ENCODE results near the gene IPO8.

DNA sequence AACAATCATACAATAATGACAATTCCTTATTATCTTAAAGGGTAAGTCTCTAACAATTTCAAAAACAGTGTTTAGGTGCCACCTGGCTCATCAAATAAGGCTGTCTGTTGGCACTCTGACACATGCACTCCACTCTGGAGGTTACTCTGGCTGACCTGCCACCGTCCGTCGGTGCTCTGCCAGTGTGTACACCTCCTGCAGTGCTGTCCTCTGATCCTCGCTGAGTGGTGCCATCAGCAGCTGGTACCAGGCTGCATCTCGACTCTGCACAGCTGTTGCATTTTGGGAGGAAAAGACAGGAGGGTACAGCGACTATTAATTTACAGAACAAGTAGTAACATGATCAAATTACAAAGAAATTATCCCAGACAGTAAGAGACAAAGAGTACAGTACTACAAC, 63.9 kb downstream of the IPO8 start:
- TF ChIP-seq CTCF (conservative IDR thresholded peaks at IDR 0.05): no peak
- no peak for TF ChIP-seq ZFX (IDR thresholded peaks at IDR 0.05)

Data from C4-2B (cell line).